Measurements from ENCODE around the gene HMGN4. TPM values are rescaled to one million over a fixed set of nuclear protein-coding genes. Genes with fewer than 3 reads are reported as not detected.

HMGN4 gene
- total and polyA plus RNA-seq, 2 of the 8 experiments (the other 6 are each of a cell fraction or from before 2014, with no cell fraction given), result 23.4 to 66.4 TPM

DNA sequence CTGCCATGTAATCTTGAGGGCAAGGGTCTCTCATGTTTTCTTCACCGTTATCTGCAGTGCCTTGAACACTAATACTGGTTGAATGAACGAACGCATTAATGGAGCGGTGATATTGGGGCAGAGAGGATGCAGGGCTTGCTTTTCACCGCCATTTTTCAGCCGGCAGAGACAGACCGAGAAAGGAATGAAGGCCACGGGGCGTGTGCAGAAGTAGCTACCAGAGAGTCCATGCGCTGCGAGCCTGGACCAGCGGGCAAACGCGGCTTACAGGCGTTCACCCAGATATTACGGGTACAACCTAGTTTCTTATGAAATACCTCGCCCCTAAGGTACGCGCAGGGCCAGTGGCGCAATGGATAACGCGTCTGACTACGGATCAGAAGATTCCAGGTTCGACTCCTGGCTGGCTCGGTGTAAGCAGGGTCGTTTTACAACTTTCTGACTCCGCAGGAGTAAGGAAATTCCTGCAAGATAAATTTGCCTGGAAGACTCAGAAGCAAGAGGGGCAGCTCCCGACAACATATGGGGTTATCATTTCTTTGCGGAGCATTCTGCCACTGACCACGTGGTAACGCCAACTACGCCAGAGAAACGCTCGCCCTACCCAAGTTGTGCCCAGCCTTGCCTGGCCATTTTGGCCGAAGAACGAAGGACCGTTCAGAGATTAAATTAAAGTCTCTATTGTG lies 863 bp upstream of the HMGN4 start:
- H3K36me3 ChIP-seq (ENCODE audit: control insufficient read depth in 2 of 4, insufficient read depth in 4 of 4, low read length in 3 of 4), result no peaks in the 10 kb centered on the region; a peak in 1 of 8 replicates
- FAIRE-seq, result no peak
- TF ChIP-seq GTF2F1 (IDR thresholded peaks at IDR 0.05; ENCODE audit: borderline replicate concordance, low read depth, low read length) (no peak), MAFK (IDR thresholded peaks at IDR 0.05; ENCODE audit: low read depth, low read length) (peak; percentile 85; the same call in 1 of the 2 replicates), YY1 (IDR thresholded peaks at IDR 0.05; ENCODE audit: low read depth, low read length) (peak; percentile 89), E2F6 (IDR thresholded peaks at IDR 0.05) (no peak), ATF3 (IDR thresholded peaks at IDR 0.05; ENCODE audit: insufficient read depth, low read depth, low read length) (no peak), POU5F1 (IDR thresholded peaks at IDR 0.05; ENCODE audit: low read depth, low read length) (peak; percentile 34; the same call in 1 of the 2 replicates), TEAD4 (IDR thresholded peaks at IDR 0.05; ENCODE audit: low read depth, low read length) (peak; percentile 90), CREB1 (IDR thresholded peaks at IDR 0.05) (peak; percentile 74)
- TF ChIP-seq, protein P1, sequence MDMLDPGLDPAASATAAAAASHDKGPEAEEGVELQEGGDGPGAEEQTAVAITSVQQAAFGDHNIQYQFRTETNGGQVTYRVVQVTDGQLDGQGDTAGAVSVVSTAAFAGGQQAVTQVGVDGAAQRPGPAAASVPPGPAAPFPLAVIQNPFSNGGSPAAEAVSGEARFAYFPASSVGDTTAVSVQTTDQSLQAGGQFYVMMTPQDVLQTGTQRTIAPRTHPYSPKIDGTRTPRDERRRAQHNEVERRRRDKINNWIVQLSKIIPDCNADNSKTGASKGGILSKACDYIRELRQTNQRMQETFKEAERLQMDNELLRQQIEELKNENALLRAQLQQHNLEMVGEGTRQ (IDR thresholded peaks at IDR 0.05; ENCODE audit: low read length), result peak; percentile 53; the same call in 1 of the 2 replicates

More for the DNA sequence above, 863 bp upstream of the HMGN4 start:
- ChIA-PET POLR2A (ENCODE audit: partially characterized antibody) (interaction anchor here (0.6 to 3.6 kb wide), 24 partner anchors 9 to 610 kb away, joined by 3 to 40 read pairs (median 4); partner anchors contain the start of gene BTN2A2), CTCF (ENCODE audit: partially characterized antibody) (interaction anchor here (0.7 to 2.1 kb wide), 7 partner anchors 12 to 192 kb away, joined by 3 to 5 read pairs (median 3); no protein-coding TSS in a partner anchor)
- H3K9ac ChIP-seq (replicated peaks in 1 of 4; ENCODE audit: extremely low read depth in 1 of 4, low read depth in 3 of 4, low read length in 3 of 4), result peak overlapping the region; percentile 65 to 88 (median 86)
- H4K5ac ChIP-seq (ENCODE audit: insufficient read length, low read depth, low read length), result no peak overlapping the region
- no peak overlapping the region for H3K4ac ChIP-seq (replicated peaks; ENCODE audit: insufficient read length, low read depth, low read length)
- H3K56ac ChIP-seq (replicated peaks; ENCODE audit: insufficient read length, low read depth, low read length), result no peak overlapping the region
- H3K79me1 ChIP-seq (ENCODE audit: low read depth, low read length), result no peaks in the 10 kb centered on the region; the same call in none of the 2 replicates
- H4K8ac ChIP-seq (ENCODE audit: extremely low read depth, insufficient read depth, low read length), result no peak overlapping the region; the same call in 1 of the 2 replicates
- H4K20me1 ChIP-seq (replicated peaks in 1 of 2; ENCODE audit: control insufficient read depth in 1 of 2, insufficient read depth in 2 of 2, low read length in 2 of 2), result no peaks in the 10 kb centered on the region
- H3K23me2 ChIP-seq (ENCODE audit: low read depth, low read length), result peaks cover 10% of the 10 kb centered on the region; the same call in 1 of the 2 replicates
- peak overlapping the region; percentile 92; the same call in 1 of the 2 replicates for H2BK5ac ChIP-seq (ENCODE audit: low read depth, low read length)
- H4K91ac ChIP-seq (replicated peaks; ENCODE audit: insufficient read length, low read length), result peak overlapping the region; percentile 0
- H3K4me1 ChIP-seq (replicated peaks in 1 of 4; ENCODE audit: control insufficient read depth in 3 of 4, insufficient read depth in 4 of 4, low read length in 3 of 4), result peaks cover 0 to 4% (median 3%) of the 10 kb centered on the region in 4 experiments; a peak in 5 of 7 replicates
- no peak overlapping the region for H3K23ac ChIP-seq (ENCODE audit: insufficient read length)
- no peak overlapping the region for H3K14ac ChIP-seq (ENCODE audit: insufficient read length)
- no peaks in the 10 kb centered on the region for H3K27me3 ChIP-seq (replicated peaks in 1 of 4; ENCODE audit: control insufficient read depth in 3 of 4, extremely low read depth in 1 of 4, insufficient read depth in 3 of 4, low read length in 3 of 4)
- WGBS, 2 experiments (ENCODE audit: extremely low coverage in 1 of 2, insufficient coverage in 1 of 2, insufficient read length in 1 of 2, insufficient replicate concordance in 2 of 2, low coverage in 1 of 2, low lambda C conversion rate in 2 of 2, missing lambda C conversion rate in 1 of 2), result 2% methylated on average over 37 of the region's 37 CpGs; no CpG with 5 or more reads in 1 of the 2 experiments
- H3K4me2 ChIP-seq (ENCODE audit: insufficient read depth in 1 of 2, low read depth in 2 of 2, low read length in 2 of 2), result peak overlapping the region; percentile 73 to 88
- H2BK120ac ChIP-seq (replicated peaks; ENCODE audit: low read depth, low read length), result peak overlapping the region; percentile 82
- H3K4me3 ChIP-seq (ENCODE audit: extremely low read depth in 1 of 4, insufficient read depth in 2 of 4, low read depth in 3 of 4, low read length in 4 of 4), result peak overlapping the region; percentile 73 to 87 (median 80)
- no peaks in the 10 kb centered on the region for H3K9me3 ChIP-seq (ENCODE audit: insufficient read depth in 2 of 2, low read depth in 1 of 2, low read length in 1 of 2)
- H3K27ac ChIP-seq (ENCODE audit: low read depth, low read length), result peak overlapping the region; percentile 42; the same call in 1 of the 2 replicates
- DNase-seq (ENCODE audit: low read depth in 1 of 2, low spot score in 2 of 2), result peak in 1 of 2 experiments; percentile 98
- no peak overlapping the region for H2AK5ac ChIP-seq (ENCODE audit: low read depth, low read length)
- no peak overlapping the region; the same call in 1 of the 2 replicates for H2BK12ac ChIP-seq (ENCODE audit: low read depth, low read length)
- peaks cover 0 to 25% of the 10 kb centered on the region in 2 experiments; a peak in 2 of 4 replicates for H3K79me2 ChIP-seq (ENCODE audit: control insufficient read depth in 1 of 2, insufficient read depth in 2 of 2, low read length in 2 of 2)
- H3K18ac ChIP-seq (ENCODE audit: extremely low read depth, low read length), result peak overlapping the region; percentile 55; the same call in 1 of the 2 replicates
- H2BK20ac ChIP-seq (ENCODE audit: low read length), result no peak overlapping the region
- peak overlapping the region; percentile 93 for H2AFZ ChIP-seq (ENCODE audit: low read length)
- no peak overlapping the region for H2BK15ac ChIP-seq (ENCODE audit: low read length)
